RWPE2 (cell line): ENCODE results near the gene WNT5B.

ENCODE experiments used
- ATAC-seq: fragments of 200-7000 bp; cut with Tn5 transposase; 3 replicates; pipeline ENCODE4 v1.9.1; 2021; ENCODE audit warnings: low read depth
- DNase-seq: peaks from one replicate; pipeline ENCODE4 v3.0.0-alpha.2; 2020; ENCODE audit warnings: low spot score
- H3K27ac ChIP-seq: fragments of 450-650 bp; 2 replicates; pipeline ENCODE4 v1.5.1; 2017; ENCODE audit warnings: mild to moderate bottlenecking; ENCODE audit not compliant: poor library complexity, severe bottlenecking
- H3K27me3 ChIP-seq: fragments of 250-450 bp; sonication (Bioruptor Pico); 2 replicates; pipeline ENCODE4 v1.5.1; 2021; ENCODE audit warnings: mild to moderate bottlenecking, moderate library complexity; ENCODE audit not compliant: insufficient read depth, poor library complexity, severe bottlenecking
- H3K36me3 ChIP-seq: fragments of 250-450 bp; sonication (Bioruptor Pico); 2 replicates; pipeline ENCODE4 v1.5.1; 2020; ENCODE audit warnings: low read depth, mild to moderate bottlenecking, moderate library complexity
- H3K4me1 ChIP-seq: fragments of 250-450 bp; sonication (Bioruptor Pico); 2 replicates; pipeline ENCODE4 v1.5.1; 2021; ENCODE audit warnings: mild to moderate bottlenecking, moderate library complexity; ENCODE audit not compliant: insufficient read depth, poor library complexity, severe bottlenecking
- H3K4me3 ChIP-seq: fragments of 250-450 bp; sonication (Bioruptor Pico); 2 replicates; pipeline ENCODE4 v1.5.1; 2021; ENCODE audit warnings: mild to moderate bottlenecking, moderate library complexity; ENCODE audit not compliant: severe bottlenecking
- H3K9me3 ChIP-seq: fragments of 250-450 bp; sonication (Bioruptor Pico); 2 replicates; pipeline ENCODE4 v1.5.1; 2021; ENCODE audit warnings: mild to moderate bottlenecking, moderate library complexity; ENCODE audit not compliant: severe bottlenecking
- CTCF ChIP-seq: fragments of 450-650 bp; IDR thresholded peaks from one replicate; pipeline ENCODE4 v1.5.1; 2017; ENCODE audit warnings: mild to moderate bottlenecking, moderate library complexity; ENCODE audit not compliant: poor library complexity, severe bottlenecking

Gene WNT5B

GRCh38 chr12:1622406-1622805 is 6.6 kb upstream of the WNT5B start:
- no peak for DNase-seq
- no peak for TF ChIP-seq CTCF
- Histone ChIP-seq H3K4me1 (peaks cover 14% of the 10 kb centered on the region), H3K27me3 (no peaks in the 10 kb centered on the region), H3K27ac (no peak overlapping the region), H3K36me3 (no peaks in the 10 kb centered on the region), H3K4me3 (no peak overlapping the region), H3K9me3 (no peaks in the 10 kb centered on the region)
- no peak for ATAC-seq

GRCh38 chr12:1629338-1630132 is 504 bp downstream of the WNT5B start:
- peak overlapping the region; percentile 38 for H3K4me3 ChIP-seq

GRCh38 chr12:1630133-1630826 is 1.2 kb downstream of the WNT5B start:
- DNase-seq = no peak
- H3K27me3 ChIP-seq = peaks cover 11% of the 10 kb centered on the region
- H3K36me3 ChIP-seq = no peaks in the 10 kb centered on the region
- peaks cover 5% of the 10 kb centered on the region for H3K4me1 ChIP-seq
- ATAC-seq = peak; percentile 55
- H3K4me3 ChIP-seq = peak overlapping the region; percentile 38
- TF ChIP-seq CTCF = peak; percentile 47
- H3K27ac ChIP-seq = no peak overlapping the region
- H3K9me3 ChIP-seq = no peaks in the 10 kb centered on the region

More at GRCh38 chr12:1629338-1630132, 504 bp downstream of the WNT5B start:
- TF ChIP-seq CTCF = peak; percentile 44
- DNase-seq (no peak), ATAC-seq (peak; percentile 8; the same call in 2 of the 3 replicates)
- Histone ChIP-seq H3K9me3 (no peaks in the 10 kb centered on the region), H3K4me1 (peaks cover 9% of the 10 kb centered on the region), H3K36me3 (no peaks in the 10 kb centered on the region), H3K27me3 (peaks cover 11% of the 10 kb centered on the region), H3K27ac (no peak overlapping the region)

GRCh38 chr12:1630827-1631591 is 2.0 kb downstream of the WNT5B start:
- ATAC-seq (no peak), DNase-seq (no peak)
- TF ChIP-seq CTCF = no peak
- Histone ChIP-seq H3K27ac (no peak overlapping the region), H3K27me3 (peaks cover 11% of the 10 kb centered on the region), H3K36me3 (no peaks in the 10 kb centered on the region), H3K4me1 (no peaks in the 10 kb centered on the region), H3K9me3 (no peaks in the 10 kb centered on the region), H3K4me3 (no peak overlapping the region)
